Measurements from ENCODE around the gene PPP6R2. TPM values are rescaled to one million over a fixed set of nuclear protein-coding genes. Genes with fewer than 3 reads are reported as not detected.

The PPP6R2 gene
- polyA plus RNA-seq, 1 donor from 2014 or later: 85.4 TPM

GRCh38 chr22:50446708-50447575 lies 103.8 kb downstream of the PPP6R2 start:
- H3K36me3 ChIP-seq (ENCODE audit: insufficient read depth, low read length): no peaks in the 10 kb centered on the region
- H3K4me2 ChIP-seq (ENCODE audit: low read length): no peak overlapping the region
- no peaks in the 10 kb centered on the region for H3F3A ChIP-seq (ENCODE audit: insufficient read depth, low read length, poor library complexity, severe bottlenecking)
- no peak for TF ChIP-seq EP300 (conservative IDR thresholded peaks at IDR 0.05; ENCODE audit: poor library complexity, severe bottlenecking)
- TF ChIP-seq MXI1 (conservative IDR thresholded peaks at IDR 0.05; ENCODE audit: poor library complexity, severe bottlenecking): no peak
- TF ChIP-seq REST (IDR thresholded peaks at IDR 0.05; ENCODE audit: borderline replicate concordance): no peak
- no peak for TF ChIP-seq RAD21 (conservative IDR thresholded peaks at IDR 0.05)
- no peak for TF ChIP-seq POLR2AphosphoS5 (IDR thresholded peaks at IDR 0.05)
- no peak for TF ChIP-seq TAF1 (IDR thresholded peaks at IDR 0.05; ENCODE audit: low read depth)
- H3K27me3 ChIP-seq (ENCODE audit: insufficient read depth, low read depth, low read length): no peaks in the 10 kb centered on the region
- no peaks in the 10 kb centered on the region for H3K9me2 ChIP-seq (ENCODE audit: insufficient read depth, low read length)
- H4K20me1 ChIP-seq (ENCODE audit: insufficient read depth): no peaks in the 10 kb centered on the region
- no peak overlapping the region for H3K27ac ChIP-seq (ENCODE audit: low read length)
- no peak overlapping the region for H3K9ac ChIP-seq (ENCODE audit: low read length)
- no peak overlapping the region for H2AFZ ChIP-seq (ENCODE audit: low read depth, low read length)
- no peaks in the 10 kb centered on the region for H3K9me3 ChIP-seq (ENCODE audit: low read length)
- no peak overlapping the region for H3K4me3 ChIP-seq (ENCODE audit: low read length)
- no peaks in the 10 kb centered on the region for H3K79me2 ChIP-seq (replicated peaks; ENCODE audit: insufficient read depth, low read length)

GRCh38 chr22:50447576-50448551 lies 104.7 kb downstream of the PPP6R2 start:
- no peaks in the 10 kb centered on the region for H4K20me1 ChIP-seq (ENCODE audit: insufficient read depth)
- TF ChIP-seq POLR2AphosphoS5 (IDR thresholded peaks at IDR 0.05) (no peak), EZH2 (IDR thresholded peaks at IDR 0.05; ENCODE audit: borderline replicate concordance, insufficient read depth, low read length, poor library complexity, severe bottlenecking) (no peak), EP300 (conservative IDR thresholded peaks at IDR 0.05; ENCODE audit: poor library complexity, severe bottlenecking) (no peak), RAD21 (conservative IDR thresholded peaks at IDR 0.05) (no peak)
- H3K9me3 ChIP-seq (ENCODE audit: low read length): no peaks in the 10 kb centered on the region
- H3K36me3 ChIP-seq (ENCODE audit: insufficient read depth, low read length): no peaks in the 10 kb centered on the region
- no peak overlapping the region for H3K27ac ChIP-seq (ENCODE audit: low read length)
- H3F3A ChIP-seq (ENCODE audit: insufficient read depth, low read length, poor library complexity, severe bottlenecking): no peaks in the 10 kb centered on the region
- H3K9ac ChIP-seq (ENCODE audit: low read length): no peak overlapping the region
- H3K4me2 ChIP-seq (ENCODE audit: low read length): no peak overlapping the region
- H3K79me2 ChIP-seq (replicated peaks; ENCODE audit: insufficient read depth, low read length): no peaks in the 10 kb centered on the region
- H2AFZ ChIP-seq (ENCODE audit: low read depth, low read length): no peak overlapping the region
- no peaks in the 10 kb centered on the region for H3K9me2 ChIP-seq (ENCODE audit: insufficient read depth, low read length)
- H3K4me3 ChIP-seq (ENCODE audit: low read length): no peak overlapping the region
- no peaks in the 10 kb centered on the region for H3K27me3 ChIP-seq (ENCODE audit: insufficient read depth, low read depth, low read length)

GRCh38 chr22:50452649-50453048 lies 109.5 kb downstream of the PPP6R2 start:
- Histone ChIP-seq H3K27ac (ENCODE audit: low read length) (no peak overlapping the region), H2AFZ (ENCODE audit: low read depth, low read length) (no peak overlapping the region), H3K9me3 (ENCODE audit: low read length) (no peaks in the 10 kb centered on the region), H3K4me2 (ENCODE audit: low read length) (no peak overlapping the region), H3K79me2 (replicated peaks; ENCODE audit: insufficient read depth, low read length) (no peaks in the 10 kb centered on the region), H3K9me2 (ENCODE audit: insufficient read depth, low read length) (no peaks in the 10 kb centered on the region), H3K36me3 (ENCODE audit: insufficient read depth, low read length) (no peaks in the 10 kb centered on the region), H3F3A (ENCODE audit: insufficient read depth, low read length, poor library complexity, severe bottlenecking) (no peaks in the 10 kb centered on the region), H3K9ac (ENCODE audit: low read length) (no peak overlapping the region), H3K4me3 (ENCODE audit: low read length) (no peak overlapping the region), H3K27me3 (ENCODE audit: insufficient read depth, low read depth, low read length) (no peaks in the 10 kb centered on the region), H4K20me1 (ENCODE audit: insufficient read depth) (no peaks in the 10 kb centered on the region)
- no peak for TF ChIP-seq RAD21 (conservative IDR thresholded peaks at IDR 0.05)

All from neural cell (in vitro differentiated cells).